H1 (cell line): ENCODE measurements around the gene CELF4. TPM values are rescaled to one million over a fixed set of nuclear protein-coding genes. Genes with fewer than 3 reads are reported as not detected.

Experiments
- CTCF ChIA-PET: fragments of 300-600 bp; sonication (Branson Sonifier 250); formaldehyde crosslinking; loops from one replicate; lab custom pipeline; 2021; ENCODE audit not compliant: partially characterized antibody; lab: Charles Lee
- POLR2A ChIA-PET: fragments of 300-600 bp; sonication (Branson Sonifier 250); formaldehyde crosslinking; loops from one replicate; lab custom pipeline; 2021; ENCODE audit warnings: inconsistent platforms; ENCODE audit not compliant: partially characterized antibody; lab: Charles Lee
- DNase-seq, 2 experiments: peaks; one replicate each; pipeline versions ENCODE4 v3.0.0 to v3.0.0-alpha.2; 2010 to 2022; ENCODE audit warnings: low spot score in 2 of 2, low read depth in 1 of 2, mixed read lengths in 1 of 2
- FAIRE-seq: peaks from 2 replicates; lab custom pipeline; 2011; peaks lifted over from hg19 to GRCh38; lab: Jason Lieb, UNC
- H2AFZ ChIP-seq: 2 replicates; pipeline ENCODE4 v1.8.1; 2012; ENCODE audit warnings: low read length, inconsistent platforms
- H2AK5ac ChIP-seq: 2 replicates; pipeline ENCODE4 v1.6.1; 2013; ENCODE audit warnings: low read depth, low read length
- H2BK120ac ChIP-seq: replicated peaks from 2 replicates; pipeline ENCODE3; 2013; ENCODE audit warnings: low read depth, low read length, inconsistent platforms
- H2BK12ac ChIP-seq: 2 replicates; pipeline ENCODE4 v1.6.1; 2013; ENCODE audit warnings: low read depth, low read length
- H2BK15ac ChIP-seq: 2 replicates; pipeline ENCODE4 v1.6.1; 2013; ENCODE audit warnings: low read length
- H2BK20ac ChIP-seq: 2 replicates; pipeline ENCODE4 v1.6.1; 2013; ENCODE audit warnings: low read length
- H2BK5ac ChIP-seq: 2 replicates; pipeline ENCODE4 v1.6.1; 2013; ENCODE audit warnings: low read depth, low read length
- H3K14ac ChIP-seq: 2 replicates; pipeline ENCODE4 v1.6.1; 2013; ENCODE audit warnings: inconsistent platforms; ENCODE audit not compliant: insufficient read length
- H3K18ac ChIP-seq: 2 replicates; pipeline ENCODE4 v1.6.1; 2013; ENCODE audit warnings: low read length; ENCODE audit errors: extremely low read depth
- H3K23ac ChIP-seq: 2 replicates; pipeline ENCODE4 v1.6.1; 2013; ENCODE audit warnings: inconsistent platforms; ENCODE audit not compliant: insufficient read length
- H3K23me2 ChIP-seq: 2 replicates; pipeline ENCODE4 v1.6.1; 2013; ENCODE audit warnings: low read depth, low read length
- H3K27ac ChIP-seq: 2 replicates; pipeline ENCODE4 v1.6.1; 2011; ENCODE audit warnings: low read depth, low read length, inconsistent platforms
- H3K27me3 ChIP-seq, 4 experiments: replicated peaks in 1 of 4; 1 replicate in 1 of 4; 2 replicates in 3 of 4; pipeline versions ENCODE4 v1.6.1 to v1.8.1; 2011 to 2013; ENCODE audit warnings: low read length in 3 of 4, mild to moderate bottlenecking in 3 of 4, inconsistent platforms in 2 of 4, mixed read lengths in 2 of 4, moderate library complexity in 1 of 4; ENCODE audit not compliant: control insufficient read depth in 3 of 4, insufficient read depth in 3 of 4; ENCODE audit errors: extremely low read depth in 1 of 4
- H3K36me3 ChIP-seq, 4 experiments: 2 replicates each; pipeline versions ENCODE4 v1.6.1 to v1.8.1; 2011 to 2013; ENCODE audit warnings: mild to moderate bottlenecking in 4 of 4, low read length in 3 of 4, moderate library complexity in 2 of 4, control low read depth in 1 of 4, inconsistent platforms in 1 of 4; ENCODE audit not compliant: insufficient read depth in 4 of 4, control insufficient read depth in 2 of 4
- H3K4ac ChIP-seq: replicated peaks from 2 replicates; pipeline ENCODE3; 2013; ENCODE audit warnings: low read length, low read depth, mixed read lengths, inconsistent platforms; ENCODE audit not compliant: insufficient read length
- H3K4me1 ChIP-seq, 4 experiments: replicated peaks in 1 of 4; 1 replicate in 1 of 4; 2 replicates in 3 of 4; pipeline versions ENCODE4 v1.6.1 to v1.8.1; 2011 to 2013; ENCODE audit warnings: low read length in 3 of 4, inconsistent platforms in 2 of 4, mixed read lengths in 1 of 4; ENCODE audit not compliant: insufficient read depth in 4 of 4, control insufficient read depth in 3 of 4
- H3K4me2 ChIP-seq, 2 experiments: 2 replicates each; pipeline versions ENCODE4 v1.6.1 to v1.8.1; 2011 to 2013; ENCODE audit warnings: low read depth in 2 of 2, low read length in 2 of 2, control low read depth in 1 of 2, inconsistent platforms in 1 of 2, mild to moderate bottlenecking in 1 of 2; ENCODE audit not compliant: insufficient read depth in 1 of 2
- H3K4me3 ChIP-seq, 4 experiments: fragments of 200-600, 300-600 bp in 1 of 4; sonication (generic), shearing (Covaris generic), sonication (Bioruptor Twin) in 1 of 4; 2 replicates each; pipeline versions ENCODE4 v1.5.1 to v1.8.1; 2011 to 2016; ENCODE audit warnings: low read length in 4 of 4, low read depth in 3 of 4, control low read depth in 2 of 4, inconsistent platforms in 2 of 4, mild to moderate bottlenecking in 2 of 4, mixed read lengths in 1 of 4, moderate library complexity in 1 of 4; ENCODE audit not compliant: insufficient read depth in 2 of 4; ENCODE audit errors: extremely low read depth in 1 of 4
- H3K56ac ChIP-seq: replicated peaks from 2 replicates; pipeline ENCODE3; 2013; ENCODE audit warnings: low read depth, mild to moderate bottlenecking, mixed read lengths, low read length, inconsistent platforms; ENCODE audit not compliant: insufficient read length
- H3K79me1 ChIP-seq: 2 replicates; pipeline ENCODE4 v1.6.1; 2013; ENCODE audit warnings: low read depth, low read length, control low read depth
- H3K79me2 ChIP-seq, 2 experiments: 2 replicates each; pipeline versions ENCODE4 v1.6.1 to v1.8.1; 2012 to 2013; ENCODE audit warnings: low read length in 2 of 2, mild to moderate bottlenecking in 2 of 2, inconsistent platforms in 1 of 2; ENCODE audit not compliant: insufficient read depth in 2 of 2, control insufficient read depth in 1 of 2
- H3K9ac ChIP-seq, 4 experiments: replicated peaks in 1 of 4; 1 replicate in 1 of 4; 2 replicates in 3 of 4; pipeline versions ENCODE4 v1.6.1 to v1.8.1; 2011 to 2013; ENCODE audit warnings: low read depth in 3 of 4, low read length in 3 of 4, control low read depth in 2 of 4, mild to moderate bottlenecking in 2 of 4, moderate library complexity in 2 of 4, inconsistent platforms in 1 of 4; ENCODE audit errors: extremely low read depth in 1 of 4
- H3K9me3 ChIP-seq, 2 experiments: 2 replicates each; pipeline versions ENCODE4 v1.6.1 to v1.8.1; 2012 to 2013; ENCODE audit warnings: mild to moderate bottlenecking in 2 of 2, moderate library complexity in 2 of 2, control low read depth in 1 of 2, inconsistent platforms in 1 of 2, low read depth in 1 of 2, low read length in 1 of 2, mixed read lengths in 1 of 2; ENCODE audit not compliant: insufficient read depth in 2 of 2
- H4K20me1 ChIP-seq, 2 experiments: replicated peaks in 1 of 2; 2 replicates each; pipeline versions ENCODE3 to v1.8.1; 2011 to 2013; ENCODE audit warnings: inconsistent platforms in 2 of 2, low read length in 2 of 2, mild to moderate bottlenecking in 1 of 2; ENCODE audit not compliant: insufficient read depth in 2 of 2, control insufficient read depth in 1 of 2
- H4K5ac ChIP-seq: 2 replicates; pipeline ENCODE4 v1.6.1; 2013; ENCODE audit warnings: low read length, low read depth, mixed read lengths, inconsistent platforms; ENCODE audit not compliant: insufficient read length
- H4K8ac ChIP-seq: 2 replicates; pipeline ENCODE4 v1.8.0; 2013; ENCODE audit warnings: mild to moderate bottlenecking, moderate library complexity, low read length, inconsistent platforms; ENCODE audit not compliant: insufficient read depth; ENCODE audit errors: extremely low read depth
- H4K91ac ChIP-seq: replicated peaks from 2 replicates; pipeline ENCODE3; 2013; ENCODE audit warnings: low read length, mixed read lengths, inconsistent platforms; ENCODE audit not compliant: insufficient read length
- WGBS, 2 experiments: shearing (Covaris generic) in 1 of 2; methylation state at CpG; one replicate each; pipeline versions ENCODE4 v1.1.6 to v1.1.7; 2013 to 2015; ENCODE audit warnings: low lambda C conversion rate in 2 of 2, mixed read lengths in 2 of 2, inconsistent platforms in 1 of 2, low coverage in 1 of 2, missing lambda C conversion rate in 1 of 2; ENCODE audit not compliant: insufficient replicate concordance in 2 of 2, insufficient coverage in 1 of 2, insufficient read length in 1 of 2; ENCODE audit errors: extremely low coverage in 1 of 2, missing lambda C conversion rate in 1 of 2; 5-methylcytosine and 5-hydroxymethylcytosine counted together
- polyA plus RNA-seq, 7 experiments: library from polyadenylated mRNA; depleted of rRNA in 3 of 7; stranded (reverse) in 5 of 7; unstranded in 2 of 7; fragments of >200 nt in 5 of 7; fragments of 200-250 nt in 2 of 7; gene quantifications; 1 replicate in 5 of 7; 2 replicates in 1 of 7; 4 replicates in 1 of 7; pipeline versions ENCODE4 v1.2.1 to v1.2.3, GENCODE V29; 2011 to 2013; ENCODE audit warnings: missing spikeins in 2 of 7, mixed read lengths in 2 of 7
- total RNA-seq: library from RNA; stranded (reverse); fragmentation: NEBNext Ultra II Directional; extraction: Animal tissue kit (Norgen Biotek cat#: 25700); gene quantifications from 2 replicates; pipeline ENCODE4 v1.2.1, GENCODE V29; 2021
- TF ChIP-seq, protein P1 (sequence below): IDR thresholded peaks from 2 replicates; pipeline ENCODE4 v1.6.1; 2011; ENCODE audit warnings: low read depth, mild to moderate bottlenecking, low read length; ENCODE audit not compliant: insufficient read depth

CELF4 gene
- total and polyA plus RNA-seq, 2 of the 8 experiments (the other 6 are each of a cell fraction or from before 2014, with no cell fraction given): 1.6 to 3.4 TPM

- no peak overlapping the region for H2BK120ac ChIP-seq
- H4K91ac ChIP-seq: no peak overlapping the region
- no peak overlapping the region for H3K27ac ChIP-seq
- no peak overlapping the region for H3K14ac ChIP-seq
- no peak for DNase-seq
- ChIA-PET CTCF (no interaction called here), POLR2A (no interaction called here)
- no peak overlapping the region for H2BK12ac ChIP-seq
- peaks cover 14 to 34% (median 18%) of the 10 kb centered on the region in 4 experiments for H3K4me1 ChIP-seq
- 100% methylated on average over 3 of the region's 3 CpGs; no CpG with 5 or more reads in 1 of the 2 experiments for WGBS, 2 experiments
- H3K4me2 ChIP-seq: no peak overlapping the region
- no peak overlapping the region for H3K4ac ChIP-seq
- FAIRE-seq: no peak
- no peak overlapping the region for H2AK5ac ChIP-seq
- peaks cover 0 to 4% of the 10 kb centered on the region in 2 experiments for H4K20me1 ChIP-seq
- no peak overlapping the region for H2BK5ac ChIP-seq
- no peak overlapping the region for H2AFZ ChIP-seq
- no peak overlapping the region for H4K8ac ChIP-seq
- H3K79me2 ChIP-seq: no peaks in the 10 kb centered on the region
- H4K5ac ChIP-seq: no peak overlapping the region
- peak overlapping the region; percentile 9; the same call in 1 of the 2 replicates for H2BK20ac ChIP-seq
- H3K56ac ChIP-seq: no peak overlapping the region
- H3K23me2 ChIP-seq: no peaks in the 10 kb centered on the region
- H3K18ac ChIP-seq: no peak overlapping the region
- H3K4me3 ChIP-seq: no peak overlapping the region
- no peaks in the 10 kb centered on the region for H3K9me3 ChIP-seq
- H3K36me3 ChIP-seq: no peaks in the 10 kb centered on the region
- H2BK15ac ChIP-seq: no peak overlapping the region
- no peaks in the 10 kb centered on the region for H3K79me1 ChIP-seq
- peaks cover 16 to 31% (median 27%) of the 10 kb centered on the region in 4 experiments for H3K27me3 ChIP-seq
- H3K9ac ChIP-seq: no peak overlapping the region
- TF ChIP-seq, protein P1, sequence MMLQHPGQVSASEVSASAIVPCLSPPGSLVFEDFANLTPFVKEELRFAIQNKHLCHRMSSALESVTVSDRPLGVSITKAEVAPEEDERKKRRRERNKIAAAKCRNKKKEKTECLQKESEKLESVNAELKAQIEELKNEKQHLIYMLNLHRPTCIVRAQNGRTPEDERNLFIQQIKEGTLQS: no peak
- H3K23ac ChIP-seq: no peak overlapping the region
Observed at GRCh38 chr18:37572736-37573135, 7.1 kb upstream of the CELF4 start.
